Epithelial cell of proximal tubule (primary cell): ENCODE measurements around the gene EXD3. TPM values are rescaled to one million over a fixed set of nuclear protein-coding genes. Genes with fewer than 3 reads are reported as not detected.

ENCODE experiments used
- DNase-seq: peaks from one replicate; pipeline ENCODE4 v3.0.0-alpha.2; 2011; ENCODE audit warnings: low read depth
- H3K4me3 ChIP-seq: 2 replicates; pipeline ENCODE4 v1.5.1; 2011; ENCODE audit warnings: low read depth, mild to moderate bottlenecking, low read length
- total RNA-seq: library from RNA; depleted of rRNA; stranded (reverse); fragments of >200 nt; gene quantifications from 2 replicates; pipeline ENCODE4 v1.2.3, GENCODE V29; 2015
- TF ChIP-seq, protein P1 (sequence below): conservative IDR thresholded peaks from 2 replicates; pipeline ENCODE4 v1.5.1; 2012; ENCODE audit warnings: low read depth, mild to moderate bottlenecking, low read length

The EXD3 gene
- total RNA-seq, 1 donor from 2014 or later = 29.2 TPM

DNA sequence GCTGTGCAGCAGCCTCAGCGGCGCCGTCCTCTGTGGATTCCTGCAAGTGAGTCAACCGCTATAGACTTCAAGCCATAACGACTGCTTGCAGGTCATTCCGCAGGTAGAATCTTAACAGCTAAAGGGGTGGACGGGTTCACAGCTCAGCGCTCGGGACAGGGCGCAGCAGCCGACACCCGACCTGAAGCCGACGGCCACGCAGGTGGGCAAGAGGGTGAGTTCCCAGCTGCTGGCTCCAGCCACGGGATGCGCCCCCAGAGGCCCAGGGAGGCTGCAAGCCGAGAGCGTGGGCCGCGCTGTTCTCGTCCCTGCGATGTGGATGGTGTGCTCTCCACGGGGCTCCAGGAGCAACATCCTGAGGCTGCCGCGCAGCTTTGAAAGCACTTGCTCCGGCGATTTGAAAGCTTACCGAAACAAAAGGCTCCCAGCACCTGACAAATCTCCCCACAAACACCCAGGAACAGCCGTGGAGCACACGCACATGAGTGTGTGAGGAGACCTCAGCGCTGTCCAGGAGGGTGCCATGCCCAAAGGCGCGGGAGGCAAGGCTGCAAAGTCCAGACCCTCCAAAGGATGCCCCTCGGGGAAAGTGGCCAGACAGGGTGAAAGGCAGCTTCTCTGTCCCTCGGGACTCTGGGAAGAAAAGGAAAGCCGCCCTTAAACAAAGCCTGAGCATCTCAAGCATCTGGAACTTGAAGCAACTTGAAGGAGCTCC is 48.7 kb downstream of the EXD3 start:
- TF ChIP-seq, protein P1, sequence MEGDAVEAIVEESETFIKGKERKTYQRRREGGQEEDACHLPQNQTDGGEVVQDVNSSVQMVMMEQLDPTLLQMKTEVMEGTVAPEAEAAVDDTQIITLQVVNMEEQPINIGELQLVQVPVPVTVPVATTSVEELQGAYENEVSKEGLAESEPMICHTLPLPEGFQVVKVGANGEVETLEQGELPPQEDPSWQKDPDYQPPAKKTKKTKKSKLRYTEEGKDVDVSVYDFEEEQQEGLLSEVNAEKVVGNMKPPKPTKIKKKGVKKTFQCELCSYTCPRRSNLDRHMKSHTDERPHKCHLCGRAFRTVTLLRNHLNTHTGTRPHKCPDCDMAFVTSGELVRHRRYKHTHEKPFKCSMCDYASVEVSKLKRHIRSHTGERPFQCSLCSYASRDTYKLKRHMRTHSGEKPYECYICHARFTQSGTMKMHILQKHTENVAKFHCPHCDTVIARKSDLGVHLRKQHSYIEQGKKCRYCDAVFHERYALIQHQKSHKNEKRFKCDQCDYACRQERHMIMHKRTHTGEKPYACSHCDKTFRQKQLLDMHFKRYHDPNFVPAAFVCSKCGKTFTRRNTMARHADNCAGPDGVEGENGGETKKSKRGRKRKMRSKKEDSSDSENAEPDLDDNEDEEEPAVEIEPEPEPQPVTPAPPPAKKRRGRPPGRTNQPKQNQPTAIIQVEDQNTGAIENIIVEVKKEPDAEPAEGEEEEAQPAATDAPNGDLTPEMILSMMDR = no peak
- DNase-seq = no peak
- H3K4me3 ChIP-seq = no peak overlapping the region

DNA sequence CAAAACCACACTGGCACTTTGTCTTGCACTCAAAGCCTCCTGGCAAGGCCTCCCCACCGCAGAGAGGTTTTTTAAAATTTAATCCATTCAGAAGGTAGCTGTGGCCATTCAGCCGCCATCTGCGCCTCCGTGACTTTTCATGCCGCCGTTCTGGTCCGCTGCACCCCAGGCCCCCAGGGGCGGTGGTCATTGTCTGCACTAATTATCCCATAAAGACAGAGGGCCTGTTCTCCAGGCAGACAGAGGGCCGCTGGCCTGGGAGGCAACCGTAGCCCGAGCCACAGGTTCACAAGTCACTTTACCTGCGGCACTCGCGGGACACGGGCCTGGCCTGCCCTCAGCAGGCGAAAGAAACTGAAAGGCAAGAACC is 49.4 kb downstream of the EXD3 start:
- TF ChIP-seq, protein P1 = no peak
- no peak for DNase-seq
- H3K4me3 ChIP-seq = no peak overlapping the region

DNA sequence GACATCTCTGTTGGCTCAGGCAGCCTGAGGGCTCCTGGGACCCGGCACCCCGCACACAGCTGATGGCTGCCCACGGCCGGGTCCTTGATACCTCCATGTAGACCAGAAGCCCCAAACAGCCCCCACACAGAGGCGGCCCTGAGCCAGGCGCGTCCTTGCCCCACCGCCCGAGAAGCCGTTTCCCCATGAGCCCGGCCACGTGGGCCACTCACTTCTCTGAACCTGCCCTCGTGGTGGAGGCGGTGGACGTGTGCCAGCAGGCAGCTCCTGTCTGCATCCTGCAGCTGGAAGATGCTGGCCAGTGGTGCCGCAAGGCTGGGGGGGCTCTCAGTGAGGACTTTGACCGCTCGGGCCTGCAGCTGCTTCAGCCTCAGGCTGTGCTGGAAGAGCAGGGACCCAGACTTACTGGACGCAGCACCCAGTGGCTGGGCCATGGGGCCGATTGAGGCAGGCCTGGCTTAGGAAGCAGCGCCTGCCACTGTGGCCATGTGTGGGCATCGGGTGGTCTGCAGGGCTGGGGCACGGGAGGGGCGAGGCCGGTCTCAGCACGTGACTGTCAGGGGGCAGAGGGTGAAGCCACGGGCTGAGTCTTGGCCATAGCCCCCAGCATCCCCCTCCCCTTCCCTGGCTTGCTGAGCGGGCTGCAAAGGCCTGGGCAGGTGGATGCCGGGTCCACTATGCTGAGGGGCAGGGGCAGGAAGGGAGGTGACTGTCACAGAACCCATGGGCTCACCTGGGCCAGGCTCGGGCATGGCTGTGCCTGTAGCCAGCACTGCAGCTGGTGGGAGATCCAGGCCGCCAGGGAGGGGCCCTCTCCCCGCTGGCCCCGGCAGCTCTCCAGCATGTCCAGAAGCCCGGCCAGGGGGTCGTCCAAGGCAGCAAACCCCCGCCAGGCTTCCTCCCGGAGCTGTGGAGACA is 50.0 kb downstream of the EXD3 start:
- TF ChIP-seq, protein P1 = no peak
- no peak for DNase-seq
- no peak overlapping the region for H3K4me3 ChIP-seq

DNA sequence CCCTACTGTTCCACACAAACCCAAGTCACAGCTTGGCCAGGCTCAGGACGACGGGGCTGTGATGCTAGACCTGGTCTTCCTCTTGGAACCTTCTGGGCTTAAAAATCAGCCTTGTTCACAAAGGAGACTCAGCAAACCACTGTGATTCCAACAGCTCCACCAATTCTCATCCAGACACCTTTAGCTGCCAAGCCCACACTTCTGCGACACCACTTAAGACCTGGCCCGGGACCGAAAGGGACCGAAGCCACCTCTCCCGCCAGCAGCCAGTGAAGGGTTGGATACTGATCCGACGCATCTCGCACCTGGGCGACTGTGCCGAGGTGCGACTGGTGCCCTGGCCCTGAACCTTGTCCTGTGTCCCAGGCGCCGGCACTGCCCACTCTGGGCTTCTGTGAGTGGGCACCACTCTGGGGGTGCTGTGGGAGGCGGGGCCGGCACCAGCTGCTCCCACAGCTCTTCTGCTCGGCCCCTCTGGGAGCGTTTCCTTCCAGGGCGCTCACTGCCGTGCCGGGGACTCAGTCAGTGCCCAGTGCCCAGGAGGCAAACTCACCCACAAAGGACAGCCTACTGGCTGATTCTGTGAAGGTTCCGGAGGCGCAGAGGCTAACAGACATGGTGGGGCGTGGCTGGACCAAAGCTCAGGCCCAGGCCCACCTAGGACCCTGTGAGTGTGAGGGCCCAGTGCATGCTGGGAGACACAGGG is 50.9 kb downstream of the EXD3 start:
- no peak for DNase-seq
- TF ChIP-seq, protein P1 = no peak
- H3K4me3 ChIP-seq = no peak overlapping the region

DNA sequence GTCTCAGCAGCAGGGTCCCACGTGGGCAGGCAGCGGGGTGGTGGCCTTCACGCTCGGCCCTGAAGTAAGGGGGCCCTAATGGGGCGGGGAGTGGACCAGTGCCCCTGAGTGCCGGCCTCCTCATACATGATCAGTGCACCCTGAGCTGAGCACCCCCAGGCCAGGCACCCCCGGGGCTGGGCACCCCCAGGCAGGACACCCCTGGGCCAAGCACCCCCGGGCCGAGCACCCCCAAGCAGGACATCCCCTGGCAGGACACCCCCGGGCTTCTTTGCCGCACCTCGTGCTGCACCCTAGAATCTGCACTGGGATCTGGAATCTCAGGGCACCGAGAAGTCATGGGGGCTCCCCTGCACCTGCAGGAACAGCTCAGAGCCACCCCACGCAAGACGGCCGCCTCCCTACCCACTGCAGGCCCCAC is 51.4 kb downstream of the EXD3 start:
- TF ChIP-seq, protein P1 = no peak
- H3K4me3 ChIP-seq = no peak overlapping the region
- no peak for DNase-seq

DNA sequence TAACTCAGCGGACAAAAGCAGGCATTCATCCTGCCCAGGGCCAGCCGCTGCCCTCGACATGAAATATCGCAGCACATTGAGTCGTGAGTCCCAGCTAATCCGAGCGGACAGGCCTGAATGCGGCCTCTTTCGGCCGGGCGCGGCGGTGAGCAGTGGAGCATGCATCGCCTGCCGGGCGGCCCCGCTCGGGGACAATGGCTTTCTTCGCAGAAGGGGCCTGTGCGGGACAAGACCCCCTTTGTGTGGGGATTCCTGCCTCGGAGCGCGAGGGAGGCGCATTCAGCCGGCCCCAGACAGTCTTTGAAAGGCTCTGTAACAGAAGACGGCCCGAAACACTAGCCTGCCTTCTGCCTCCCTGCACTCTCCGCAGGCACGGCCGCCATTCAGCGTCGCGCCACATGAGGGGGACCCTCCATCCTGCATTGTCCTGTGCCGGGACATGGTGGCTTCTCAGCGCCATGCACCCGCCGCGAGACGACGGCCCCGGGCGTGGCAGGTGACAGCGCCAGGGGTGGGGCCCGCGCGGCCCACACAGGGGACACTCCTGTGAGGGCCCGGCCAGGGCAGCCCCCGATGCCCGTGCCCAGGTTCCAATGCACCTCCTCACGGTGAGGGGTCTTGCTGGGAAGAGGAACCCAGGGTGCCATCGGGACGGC is 52.0 kb downstream of the EXD3 start:
- TF ChIP-seq, protein P1 = no peak
- H3K4me3 ChIP-seq = no peak overlapping the region
- DNase-seq = no peak
